Lower leg skin (tissue), 3 donors: Measurements from ENCODE around the gene RNF169.

Experiments
- CTCF ChIP-seq, 3 donors: fragments of 450-650 bp; IDR thresholded peaks; one replicate each; pipeline ENCODE4 v1.5.1; 2016; ENCODE audit warnings: antibody characterized with exemption in 3 of 3, mild to moderate bottlenecking in 3 of 3, moderate library complexity in 2 of 3
- POLR2A ChIP-seq, 2 donors: fragments of 450-650 bp; IDR thresholded peaks; one replicate each; pipeline ENCODE4 v1.6.1; 2016 to 2017; ENCODE audit warnings: antibody characterized with exemption in 2 of 2, mild to moderate bottlenecking in 1 of 2, moderate library complexity in 1 of 2

- TF ChIP-seq CTCF (IDR thresholded peaks at IDR 0.05) (no peak), POLR2A (IDR thresholded peaks at IDR 0.05) (no peak)
These were observed 99.2 kb downstream of the RNF169 start for GRCh38 chr11:74847895-74848294.
